Measurements from ENCODE around the gene SEC14L5.

DNA sequence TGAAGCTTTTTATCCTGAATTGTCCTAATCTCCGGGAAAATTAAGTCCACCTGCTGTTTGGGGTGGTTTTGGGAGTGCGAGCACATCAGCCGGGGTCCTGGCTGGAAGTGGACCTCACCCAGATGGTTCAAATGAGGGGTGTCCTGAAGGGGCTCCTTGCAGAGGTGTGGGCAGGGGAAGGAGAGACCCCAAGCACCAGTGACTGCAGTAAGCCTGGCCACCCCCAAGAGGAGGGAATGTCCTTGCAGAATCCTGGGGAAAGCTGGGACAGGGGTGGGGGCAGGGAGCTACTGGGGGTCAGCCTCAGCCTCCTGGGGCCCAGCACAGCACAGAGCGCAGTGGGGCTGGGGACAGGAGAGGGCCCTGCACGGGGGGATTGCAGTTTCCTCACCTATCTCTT lies 46.2 kb downstream of the SEC14L5 start:
- no peak for TF ChIP-seq EZH2 (IDR thresholded peaks at IDR 0.05; ENCODE audit: borderline replicate concordance, insufficient read depth, low read length, poor library complexity, severe bottlenecking)
- TF ChIP-seq POLR2AphosphoS5 (IDR thresholded peaks at IDR 0.05) = no peak
- TF ChIP-seq, protein P1, sequence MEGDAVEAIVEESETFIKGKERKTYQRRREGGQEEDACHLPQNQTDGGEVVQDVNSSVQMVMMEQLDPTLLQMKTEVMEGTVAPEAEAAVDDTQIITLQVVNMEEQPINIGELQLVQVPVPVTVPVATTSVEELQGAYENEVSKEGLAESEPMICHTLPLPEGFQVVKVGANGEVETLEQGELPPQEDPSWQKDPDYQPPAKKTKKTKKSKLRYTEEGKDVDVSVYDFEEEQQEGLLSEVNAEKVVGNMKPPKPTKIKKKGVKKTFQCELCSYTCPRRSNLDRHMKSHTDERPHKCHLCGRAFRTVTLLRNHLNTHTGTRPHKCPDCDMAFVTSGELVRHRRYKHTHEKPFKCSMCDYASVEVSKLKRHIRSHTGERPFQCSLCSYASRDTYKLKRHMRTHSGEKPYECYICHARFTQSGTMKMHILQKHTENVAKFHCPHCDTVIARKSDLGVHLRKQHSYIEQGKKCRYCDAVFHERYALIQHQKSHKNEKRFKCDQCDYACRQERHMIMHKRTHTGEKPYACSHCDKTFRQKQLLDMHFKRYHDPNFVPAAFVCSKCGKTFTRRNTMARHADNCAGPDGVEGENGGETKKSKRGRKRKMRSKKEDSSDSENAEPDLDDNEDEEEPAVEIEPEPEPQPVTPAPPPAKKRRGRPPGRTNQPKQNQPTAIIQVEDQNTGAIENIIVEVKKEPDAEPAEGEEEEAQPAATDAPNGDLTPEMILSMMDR (IDR thresholded peaks at IDR 0.05; ENCODE audit: poor library complexity, severe bottlenecking) = no peak
- TF ChIP-seq, protein P2, sequence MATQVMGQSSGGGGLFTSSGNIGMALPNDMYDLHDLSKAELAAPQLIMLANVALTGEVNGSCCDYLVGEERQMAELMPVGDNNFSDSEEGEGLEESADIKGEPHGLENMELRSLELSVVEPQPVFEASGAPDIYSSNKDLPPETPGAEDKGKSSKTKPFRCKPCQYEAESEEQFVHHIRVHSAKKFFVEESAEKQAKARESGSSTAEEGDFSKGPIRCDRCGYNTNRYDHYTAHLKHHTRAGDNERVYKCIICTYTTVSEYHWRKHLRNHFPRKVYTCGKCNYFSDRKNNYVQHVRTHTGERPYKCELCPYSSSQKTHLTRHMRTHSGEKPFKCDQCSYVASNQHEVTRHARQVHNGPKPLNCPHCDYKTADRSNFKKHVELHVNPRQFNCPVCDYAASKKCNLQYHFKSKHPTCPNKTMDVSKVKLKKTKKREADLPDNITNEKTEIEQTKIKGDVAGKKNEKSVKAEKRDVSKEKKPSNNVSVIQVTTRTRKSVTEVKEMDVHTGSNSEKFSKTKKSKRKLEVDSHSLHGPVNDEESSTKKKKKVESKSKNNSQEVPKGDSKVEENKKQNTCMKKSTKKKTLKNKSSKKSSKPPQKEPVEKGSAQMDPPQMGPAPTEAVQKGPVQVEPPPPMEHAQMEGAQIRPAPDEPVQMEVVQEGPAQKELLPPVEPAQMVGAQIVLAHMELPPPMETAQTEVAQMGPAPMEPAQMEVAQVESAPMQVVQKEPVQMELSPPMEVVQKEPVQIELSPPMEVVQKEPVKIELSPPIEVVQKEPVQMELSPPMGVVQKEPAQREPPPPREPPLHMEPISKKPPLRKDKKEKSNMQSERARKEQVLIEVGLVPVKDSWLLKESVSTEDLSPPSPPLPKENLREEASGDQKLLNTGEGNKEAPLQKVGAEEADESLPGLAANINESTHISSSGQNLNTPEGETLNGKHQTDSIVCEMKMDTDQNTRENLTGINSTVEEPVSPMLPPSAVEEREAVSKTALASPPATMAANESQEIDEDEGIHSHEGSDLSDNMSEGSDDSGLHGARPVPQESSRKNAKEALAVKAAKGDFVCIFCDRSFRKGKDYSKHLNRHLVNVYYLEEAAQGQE (IDR thresholded peaks at IDR 0.05; ENCODE audit: borderline replicate concordance) = no peak

Data from neural cell (in vitro differentiated cells).